Measurements from ENCODE around the gene TMED8. TPM values are rescaled to one million over a fixed set of nuclear protein-coding genes. Genes with fewer than 3 reads are reported as not detected.

The TMED8 gene
- polyA plus RNA-seq, 1 donor (not counting 4 experiments of a cell fraction or from before 2014, with no cell fraction given): 7.3 TPM

- Histone ChIP-seq H3K79me2 (ENCODE audit: control insufficient read depth, insufficient read depth, low read length) (peaks cover 14% of the 10 kb centered on the region), H3K4me2 (ENCODE audit: control insufficient read depth, extremely low read depth, insufficient read depth, low read depth, low read length) (no peak overlapping the region), H3K9ac (ENCODE audit: control insufficient read depth, extremely low read depth, insufficient read depth, low read length) (no peak overlapping the region), H3K36me3 (ENCODE audit: control insufficient read depth in 2 of 2, extremely low read depth in 1 of 2, insufficient read depth in 2 of 2, low read length in 2 of 2) (peaks cover 0 to 4% of the 10 kb centered on the region in 2 experiments), H3K4me1 (ENCODE audit: control insufficient read depth, extremely low read depth, insufficient read depth, low read length) (peaks cover 34% of the 10 kb centered on the region), H3K9me3 (ENCODE audit: control insufficient read depth, low read depth, low read length) (no peaks in the 10 kb centered on the region), H3K9me1 (ENCODE audit: control insufficient read depth, extremely low read depth, insufficient read depth, low read length) (peaks cover 4% of the 10 kb centered on the region), H2AFZ (ENCODE audit: control insufficient read depth, low read length) (no peak overlapping the region), H3K4me3 (ENCODE audit: control insufficient read depth in 2 of 3, extremely low read depth in 1 of 3, insufficient read depth in 2 of 3, low read depth in 1 of 3, low read length in 3 of 3) (no peak overlapping the region), H4K20me1 (ENCODE audit: control insufficient read depth, extremely low read depth, insufficient read depth, low read length) (no peaks in the 10 kb centered on the region), H3K27me3 (ENCODE audit: control insufficient read depth, extremely low read depth, insufficient read depth, low read length) (no peaks in the 10 kb centered on the region), H3K27ac (ENCODE audit: control insufficient read depth, insufficient read depth, low read length) (no peak overlapping the region)
- DNase-seq (ENCODE audit: low read depth, low spot score): no peak
- dilution Hi-C loops (cut with MboI; ENCODE audit: extremely low pct_ligation_motif_present, low sequenced_read_pairs): no loop called here
- FAIRE-seq: no peak
- TF ChIP-seq CTCF (optimal IDR thresholded peaks at IDR 0.05 in 1 of 3, IDR thresholded peaks at IDR 0.05 in 1 of 3, conservative IDR thresholded peaks at IDR 0.05 in 1 of 3; ENCODE audit: extremely low read depth in 1 of 3, insufficient read depth in 2 of 3, low read length in 3 of 3) (no peak), EZH2 (IDR thresholded peaks at IDR 0.05; ENCODE audit: low read length) (no peak)
Measured at GRCh38 chr14:77311217-77311616, 65.7 kb downstream of the TMED8 start.

GRCh38 chr14:77310026-77310425 is 66.9 kb downstream of the TMED8 start:
- no peak overlapping the region for H3K4me3 ChIP-seq (ENCODE audit: control insufficient read depth in 2 of 3, extremely low read depth in 1 of 3, insufficient read depth in 2 of 3, low read depth in 1 of 3, low read length in 3 of 3)
- no peak overlapping the region for H2AFZ ChIP-seq (ENCODE audit: control insufficient read depth, low read length)
- H3K9me3 ChIP-seq (ENCODE audit: control insufficient read depth, low read depth, low read length): no peaks in the 10 kb centered on the region
- FAIRE-seq: no peak
- DNase-seq (ENCODE audit: low read depth, low spot score): no peak
- H3K79me2 ChIP-seq (ENCODE audit: control insufficient read depth, insufficient read depth, low read length): peaks cover 9% of the 10 kb centered on the region
- no peaks in the 10 kb centered on the region for H3K27me3 ChIP-seq (ENCODE audit: control insufficient read depth, extremely low read depth, insufficient read depth, low read length)
- peaks cover 4% of the 10 kb centered on the region for H3K9me1 ChIP-seq (ENCODE audit: control insufficient read depth, extremely low read depth, insufficient read depth, low read length)
- dilution Hi-C loops (cut with MboI; ENCODE audit: extremely low pct_ligation_motif_present, low sequenced_read_pairs): no loop called here
- H3K9ac ChIP-seq (ENCODE audit: control insufficient read depth, extremely low read depth, insufficient read depth, low read length): no peak overlapping the region
- H4K20me1 ChIP-seq (ENCODE audit: control insufficient read depth, extremely low read depth, insufficient read depth, low read length): no peaks in the 10 kb centered on the region
- no peak for TF ChIP-seq CTCF (optimal IDR thresholded peaks at IDR 0.05 in 1 of 3, IDR thresholded peaks at IDR 0.05 in 1 of 3, conservative IDR thresholded peaks at IDR 0.05 in 1 of 3; ENCODE audit: extremely low read depth in 1 of 3, insufficient read depth in 2 of 3, low read length in 3 of 3)
- no peak for TF ChIP-seq EZH2 (IDR thresholded peaks at IDR 0.05; ENCODE audit: low read length)
- no peak overlapping the region for H3K27ac ChIP-seq (ENCODE audit: control insufficient read depth, insufficient read depth, low read length)
- peaks cover 30% of the 10 kb centered on the region for H3K4me1 ChIP-seq (ENCODE audit: control insufficient read depth, extremely low read depth, insufficient read depth, low read length)
- no peak overlapping the region for H3K4me2 ChIP-seq (ENCODE audit: control insufficient read depth, extremely low read depth, insufficient read depth, low read depth, low read length)
- peaks cover 3 to 6% of the 10 kb centered on the region in 2 experiments for H3K36me3 ChIP-seq (ENCODE audit: control insufficient read depth in 2 of 2, extremely low read depth in 1 of 2, insufficient read depth in 2 of 2, low read length in 2 of 2)

Data from keratinocyte (primary cell).